ENCODE measurements around the gene ACSL3. TPM values are rescaled to one million over a fixed set of nuclear protein-coding genes. Genes with fewer than 3 reads are reported as not detected.

Gene ACSL3
- total RNA-seq (2014; rRNA removed; shearing (Covaris generic)) (61.5 and 66.5 TPM in 2 replicates), polyA plus RNA-seq (2016; fragmentation: Nextera tagmentation; extraction: Ambion mirVana) (47.1 and 48.6 TPM in 2 replicates)

DNA sequence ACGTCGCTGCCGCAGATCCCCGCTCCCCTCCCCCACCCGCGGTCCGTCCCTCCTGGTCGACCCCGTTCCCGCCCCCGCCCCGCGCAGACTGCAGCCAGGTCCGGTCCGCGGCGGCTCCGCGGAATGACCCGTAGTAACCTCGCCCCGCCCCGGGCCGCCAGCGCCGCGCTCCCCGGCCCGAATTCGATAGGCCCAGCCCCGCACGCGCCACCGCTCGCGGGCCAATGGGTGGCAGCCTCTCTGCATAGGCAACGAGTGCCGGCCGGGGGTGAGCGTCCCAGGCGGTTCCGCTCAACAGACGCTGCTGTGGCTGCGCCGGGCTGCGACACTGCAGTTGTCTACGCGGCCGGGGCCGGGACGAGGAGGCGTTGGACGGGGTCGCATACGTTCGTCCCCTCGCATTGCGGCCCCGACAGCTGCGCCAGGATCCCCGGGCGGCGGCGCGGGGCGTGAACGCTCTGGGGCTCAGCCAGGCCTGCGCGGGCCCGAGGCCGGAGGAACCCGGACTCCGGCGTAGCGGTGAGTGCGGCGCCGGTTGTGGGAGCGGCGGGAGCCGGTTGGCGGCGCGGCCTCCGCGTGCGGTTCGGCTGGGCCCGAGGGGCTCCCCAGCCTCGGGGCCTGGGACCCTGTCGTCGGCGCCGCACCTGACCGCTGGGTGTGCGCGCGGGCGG, at the start of gene ACSL3:
TSS of gene ACSL3 (plus strand) at position 297 of the 671 bp plus-strand sequence. CDS start 47,737 bp downstream, outside the sequence.
- peak within 1 kb of the TSS; percentile 96 for H3K4me2 ChIP-seq (ENCODE audit: unreplicated experiment)
- H4K20me1 ChIP-seq (ENCODE audit: insufficient read depth) = peaks cover 12% of the 10 kb centered on the region; the same call in 1 of the 2 replicates
- peak; percentile 98 for DNase-seq
- H3K9me2 ChIP-seq (ENCODE audit: insufficient read depth) = no peaks in the 10 kb centered on the region
- H3K27ac ChIP-seq = peak within 1 kb of the TSS; percentile 84
- 1% methylated on average over 37 to 66 of the region's 99 CpGs for WGBS, 2 experiments (ENCODE audit: low coverage in 1 of 2, low lambda C conversion rate in 2 of 2, missing lambda C conversion rate in 2 of 2)
- H3K36me3 ChIP-seq (ENCODE audit: low read depth) = no peaks in the 10 kb centered on the region
- in situ Hi-C loops (cut with MboI) = no loop called here
- peaks cover 47% of the 10 kb centered on the region for H3K79me2 ChIP-seq (ENCODE audit: insufficient read depth)
- TF ChIP-seq EZH2phosphoT487 (IDR thresholded peaks at IDR 0.05; ENCODE audit: insufficient read depth, low read depth) (no peak), EZH2 (IDR thresholded peaks at IDR 0.05; ENCODE audit: insufficient read depth, poor library complexity, severe bottlenecking) (no peak)
- no peaks in the 10 kb centered on the region for H3K27me3 ChIP-seq (replicated peaks; ENCODE audit: insufficient read depth)
- no peaks in the 10 kb centered on the region for H3K9me3 ChIP-seq (ENCODE audit: low read depth)
- H3F3A ChIP-seq (ENCODE audit: insufficient read depth) = peaks cover 45% of the 10 kb centered on the region
- peaks cover 39% of the 10 kb centered on the region for H3K4me1 ChIP-seq (ENCODE audit: insufficient read depth)
- peak within 1 kb of the TSS; percentile 81 for H3K4me3 ChIP-seq
- H3K9ac ChIP-seq = peak within 1 kb of the TSS; percentile 91
- peak within 1 kb of the TSS; percentile 65 for H2AFZ ChIP-seq

DNA sequence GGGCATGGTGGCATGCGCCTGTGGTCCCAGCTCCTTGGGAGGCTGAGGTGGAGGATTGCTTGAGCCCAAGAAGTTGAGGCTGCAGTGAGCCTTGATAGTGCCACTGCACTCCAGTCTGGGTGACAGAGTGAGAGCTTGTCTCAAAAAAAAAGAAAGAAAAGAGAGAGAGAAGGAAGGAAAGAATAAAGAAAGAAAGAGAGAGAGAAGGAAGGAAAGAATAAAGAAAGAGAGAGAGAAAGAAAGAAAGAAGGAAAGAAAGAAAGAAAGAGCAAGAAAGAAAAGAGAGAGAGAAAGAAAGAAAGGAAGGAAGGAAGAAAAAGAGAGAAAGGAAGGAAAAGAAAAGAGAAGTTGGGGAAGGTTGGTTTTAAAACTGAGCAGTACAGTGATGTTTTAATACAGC, 49.0 kb upstream of the ACSL3 start:
- TF ChIP-seq EZH2phosphoT487 (IDR thresholded peaks at IDR 0.05; ENCODE audit: insufficient read depth, low read depth) (no peak), EZH2 (IDR thresholded peaks at IDR 0.05; ENCODE audit: insufficient read depth, poor library complexity, severe bottlenecking) (no peak)
- H3K4me2 ChIP-seq (ENCODE audit: unreplicated experiment) = no peak overlapping the region
- WGBS, 2 experiments (ENCODE audit: low coverage in 1 of 2, low lambda C conversion rate in 2 of 2, missing lambda C conversion rate in 2 of 2) = 100% methylated on average over 1 of the region's 1 CpG

DNA sequence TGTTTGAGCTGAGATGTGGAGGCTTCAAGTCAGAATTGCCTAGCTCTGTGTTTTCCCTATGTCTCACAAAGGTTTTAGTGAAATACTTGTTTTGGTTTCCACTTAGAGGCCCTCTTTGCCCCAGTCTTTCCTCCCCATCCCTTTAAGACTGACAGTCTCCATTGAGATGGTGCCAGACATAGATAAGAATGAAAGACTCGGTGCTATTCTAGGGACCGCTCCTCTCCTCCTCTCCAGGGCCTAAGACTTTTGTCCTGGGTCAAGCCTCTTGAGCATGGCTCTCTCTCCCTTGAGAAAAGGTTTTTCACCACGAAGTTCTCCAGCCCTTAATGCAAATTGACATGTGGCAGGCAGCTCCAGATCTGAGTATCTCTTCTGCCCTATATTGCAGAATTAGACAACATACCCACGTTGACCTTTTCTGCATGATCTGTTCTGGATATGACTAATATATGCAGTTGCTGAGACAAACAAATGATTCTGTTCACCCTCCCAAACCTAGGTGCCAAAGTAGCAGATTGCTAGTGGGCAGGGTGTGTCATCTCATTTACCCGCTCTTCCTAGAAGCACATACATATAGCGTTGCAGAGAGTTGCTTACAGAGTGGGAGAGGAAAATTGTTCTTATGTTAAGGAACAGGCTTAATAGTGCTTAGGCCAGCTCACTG, 47.5 kb upstream of the ACSL3 start:
- H3K4me1 ChIP-seq (ENCODE audit: insufficient read depth) = no peaks in the 10 kb centered on the region
- in situ Hi-C loops (cut with MboI) = no loop called here

More for the DNA sequence above, 49.0 kb upstream of the ACSL3 start:
- DNase-seq = no peak
- H3K27me3 ChIP-seq (replicated peaks; ENCODE audit: insufficient read depth) = no peaks in the 10 kb centered on the region; the same call in 1 of the 2 replicates
- H3K27ac ChIP-seq = no peak overlapping the region
- H3K9ac ChIP-seq = no peak overlapping the region
- H3F3A ChIP-seq (ENCODE audit: insufficient read depth) = no peaks in the 10 kb centered on the region
- H3K79me2 ChIP-seq (ENCODE audit: insufficient read depth) = no peaks in the 10 kb centered on the region
- no peak overlapping the region for H2AFZ ChIP-seq
- no peaks in the 10 kb centered on the region for H3K9me3 ChIP-seq (ENCODE audit: low read depth)
- no peaks in the 10 kb centered on the region for H4K20me1 ChIP-seq (ENCODE audit: insufficient read depth)
- H3K9me2 ChIP-seq (ENCODE audit: insufficient read depth) = no peaks in the 10 kb centered on the region
- in situ Hi-C loops (cut with MboI) = no loop called here
- no peaks in the 10 kb centered on the region for H3K4me1 ChIP-seq (ENCODE audit: insufficient read depth)
- no peaks in the 10 kb centered on the region for H3K36me3 ChIP-seq (ENCODE audit: low read depth)
- H3K4me3 ChIP-seq = no peak overlapping the region

DNA sequence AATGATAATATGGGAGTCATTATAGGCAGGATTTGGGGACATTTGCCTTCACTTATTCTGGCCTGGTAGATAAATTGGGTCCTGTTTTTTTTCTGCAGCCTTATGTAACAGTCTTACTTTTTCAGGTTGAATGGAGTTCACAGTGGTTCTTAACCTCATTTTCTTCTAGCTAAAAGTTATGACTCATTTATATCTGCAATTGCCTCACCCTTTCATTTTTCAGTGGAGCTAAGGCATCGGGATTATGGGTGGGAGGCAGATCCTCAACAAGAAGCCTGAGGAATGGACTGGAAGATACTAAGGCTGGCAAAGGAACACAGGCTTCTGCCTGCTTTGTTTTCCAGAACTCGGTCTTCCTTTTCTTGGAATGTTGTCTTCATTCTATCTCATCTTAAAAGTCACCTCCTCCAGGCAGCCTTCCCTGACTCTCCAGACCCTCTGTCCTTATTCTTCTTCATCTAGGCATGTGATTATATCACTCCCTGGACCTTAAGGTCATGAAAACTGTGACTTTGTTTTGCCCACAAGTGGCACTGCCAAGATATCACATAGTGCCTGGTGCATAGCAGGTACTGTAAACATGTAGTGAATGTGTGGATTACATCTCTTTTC, 41.0 kb upstream of the ACSL3 start:
- Histone ChIP-seq H3F3A (ENCODE audit: insufficient read depth) (peaks cover 4% of the 10 kb centered on the region; the same call in 1 of the 2 replicates), H3K9me3 (ENCODE audit: low read depth) (no peaks in the 10 kb centered on the region), H3K9me2 (ENCODE audit: insufficient read depth) (no peaks in the 10 kb centered on the region), H3K27ac (no peak overlapping the region), H3K79me2 (ENCODE audit: insufficient read depth) (no peaks in the 10 kb centered on the region), H3K27me3 (replicated peaks; ENCODE audit: insufficient read depth) (no peaks in the 10 kb centered on the region), H3K36me3 (ENCODE audit: low read depth) (no peaks in the 10 kb centered on the region), H2AFZ (peak overlapping the region; percentile 18), H4K20me1 (ENCODE audit: insufficient read depth) (no peaks in the 10 kb centered on the region), H3K9ac (no peak overlapping the region), H3K4me2 (ENCODE audit: unreplicated experiment) (peak overlapping the region; percentile 11), H3K4me3 (no peak overlapping the region), H3K4me1 (ENCODE audit: insufficient read depth) (peaks cover 7% of the 10 kb centered on the region; the same call in 1 of the 2 replicates)
- in situ Hi-C loops (cut with MboI) = no loop called here
- 3 to 13% methylated on average over 2 of the region's 2 CpGs for WGBS, 2 experiments (ENCODE audit: low coverage in 1 of 2, low lambda C conversion rate in 2 of 2, missing lambda C conversion rate in 2 of 2)
- no peak for TF ChIP-seq EZH2 (IDR thresholded peaks at IDR 0.05; ENCODE audit: insufficient read depth, poor library complexity, severe bottlenecking)
- TF ChIP-seq EZH2phosphoT487 (IDR thresholded peaks at IDR 0.05; ENCODE audit: insufficient read depth, low read depth) = no peak
- DNase-seq = peak; percentile 67

More for the DNA sequence above, 47.5 kb upstream of the ACSL3 start:
- Histone ChIP-seq H3K4me3 (no peak overlapping the region), H3K27ac (no peak overlapping the region), H3K9me3 (ENCODE audit: low read depth) (no peaks in the 10 kb centered on the region), H3K27me3 (replicated peaks; ENCODE audit: insufficient read depth) (no peaks in the 10 kb centered on the region; the same call in 1 of the 2 replicates), H3K36me3 (ENCODE audit: low read depth) (no peaks in the 10 kb centered on the region), H3F3A (ENCODE audit: insufficient read depth) (peaks cover 4% of the 10 kb centered on the region; the same call in 1 of the 2 replicates), H2AFZ (no peak overlapping the region), H3K79me2 (ENCODE audit: insufficient read depth) (no peaks in the 10 kb centered on the region), H4K20me1 (ENCODE audit: insufficient read depth) (no peaks in the 10 kb centered on the region), H3K4me2 (ENCODE audit: unreplicated experiment) (no peak overlapping the region), H3K9ac (no peak overlapping the region), H3K9me2 (ENCODE audit: insufficient read depth) (no peaks in the 10 kb centered on the region)
- 60% methylated on average over 6 of the region's 6 CpGs for WGBS, 2 experiments (ENCODE audit: low coverage in 1 of 2, low lambda C conversion rate in 2 of 2, missing lambda C conversion rate in 2 of 2)
- DNase-seq = peak; percentile 49
- no peak for TF ChIP-seq EZH2 (IDR thresholded peaks at IDR 0.05; ENCODE audit: insufficient read depth, poor library complexity, severe bottlenecking)
- no peak for TF ChIP-seq EZH2phosphoT487 (IDR thresholded peaks at IDR 0.05; ENCODE audit: insufficient read depth, low read depth)

Measured in GM23248 (cell line).